ENCODE data around the gene TYW1B.

DNA sequence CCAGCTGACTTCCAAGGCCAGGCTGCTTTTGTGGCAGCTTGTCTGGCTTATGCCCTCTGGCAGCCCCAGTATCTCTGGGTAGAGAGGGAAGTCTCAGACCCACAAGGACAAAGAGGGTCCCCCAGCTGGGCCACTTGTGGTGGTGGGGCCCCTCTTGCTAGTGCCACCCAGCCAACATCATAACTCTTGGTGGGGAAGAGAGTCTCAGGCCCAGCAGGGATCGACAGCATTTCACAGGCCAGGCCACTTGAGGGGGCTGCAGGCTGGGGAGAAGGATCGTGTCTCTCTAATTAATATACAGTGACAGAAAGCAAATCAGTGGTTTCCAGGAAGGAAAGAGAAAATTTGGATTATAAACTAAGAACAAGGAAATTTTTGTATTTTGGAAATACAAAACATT is 76.0 kb downstream of the TYW1B start:
- TF ChIP-seq, protein P1, sequence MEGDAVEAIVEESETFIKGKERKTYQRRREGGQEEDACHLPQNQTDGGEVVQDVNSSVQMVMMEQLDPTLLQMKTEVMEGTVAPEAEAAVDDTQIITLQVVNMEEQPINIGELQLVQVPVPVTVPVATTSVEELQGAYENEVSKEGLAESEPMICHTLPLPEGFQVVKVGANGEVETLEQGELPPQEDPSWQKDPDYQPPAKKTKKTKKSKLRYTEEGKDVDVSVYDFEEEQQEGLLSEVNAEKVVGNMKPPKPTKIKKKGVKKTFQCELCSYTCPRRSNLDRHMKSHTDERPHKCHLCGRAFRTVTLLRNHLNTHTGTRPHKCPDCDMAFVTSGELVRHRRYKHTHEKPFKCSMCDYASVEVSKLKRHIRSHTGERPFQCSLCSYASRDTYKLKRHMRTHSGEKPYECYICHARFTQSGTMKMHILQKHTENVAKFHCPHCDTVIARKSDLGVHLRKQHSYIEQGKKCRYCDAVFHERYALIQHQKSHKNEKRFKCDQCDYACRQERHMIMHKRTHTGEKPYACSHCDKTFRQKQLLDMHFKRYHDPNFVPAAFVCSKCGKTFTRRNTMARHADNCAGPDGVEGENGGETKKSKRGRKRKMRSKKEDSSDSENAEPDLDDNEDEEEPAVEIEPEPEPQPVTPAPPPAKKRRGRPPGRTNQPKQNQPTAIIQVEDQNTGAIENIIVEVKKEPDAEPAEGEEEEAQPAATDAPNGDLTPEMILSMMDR (conservative IDR thresholded peaks at IDR 0.05) = no peak
- no peak for TF ChIP-seq ZFX (IDR thresholded peaks at IDR 0.05)
